Measurements from ENCODE around the gene ZNF362.

Gene ZNF362

GRCh38 chr1:33248244-33248643 is 8.0 kb upstream of the ZNF362 start:
- Histone ChIP-seq H3K4me1 (ENCODE audit: control insufficient read depth, insufficient read depth, low read length) (no peaks in the 10 kb centered on the region), H3K27ac (ENCODE audit: low read depth, low read length) (no peak overlapping the region), H3K9ac (ENCODE audit: low read length) (no peak overlapping the region), H3K36me3 (ENCODE audit: control insufficient read depth, insufficient read depth, low read length) (no peaks in the 10 kb centered on the region), H3K4me3 (ENCODE audit: low read length) (no peak overlapping the region), H3K27me3 (ENCODE audit: control insufficient read depth, insufficient read depth, low read length) (no peaks in the 10 kb centered on the region)

- no peaks in the 10 kb centered on the region for H3K4me1 ChIP-seq (ENCODE audit: control insufficient read depth, insufficient read depth, low read length)
- no peaks in the 10 kb centered on the region for H3K36me3 ChIP-seq (ENCODE audit: control insufficient read depth, insufficient read depth, low read length)
- H3K4me3 ChIP-seq (ENCODE audit: low read length), result no peak overlapping the region
- no peak overlapping the region for H3K9ac ChIP-seq (ENCODE audit: low read length)
- no peak overlapping the region for H3K27ac ChIP-seq (ENCODE audit: low read depth, low read length)
- no peaks in the 10 kb centered on the region for H3K27me3 ChIP-seq (ENCODE audit: control insufficient read depth, insufficient read depth, low read length)
Measured at GRCh38 chr1:33249422-33249821, 6.9 kb upstream of the ZNF362 start.

GRCh38 chr1:33250217-33250616 is 6.1 kb upstream of the ZNF362 start:
- Histone ChIP-seq H3K9ac (ENCODE audit: low read length) (no peak overlapping the region), H3K27me3 (ENCODE audit: control insufficient read depth, insufficient read depth, low read length) (no peaks in the 10 kb centered on the region), H3K27ac (ENCODE audit: low read depth, low read length) (no peak overlapping the region), H3K4me3 (ENCODE audit: low read length) (no peak overlapping the region), H3K4me1 (ENCODE audit: control insufficient read depth, insufficient read depth, low read length) (no peaks in the 10 kb centered on the region), H3K36me3 (ENCODE audit: control insufficient read depth, insufficient read depth, low read length) (no peaks in the 10 kb centered on the region)

- Histone ChIP-seq H3K4me1 (ENCODE audit: control insufficient read depth, insufficient read depth, low read length) (no peaks in the 10 kb centered on the region), H3K27me3 (ENCODE audit: control insufficient read depth, insufficient read depth, low read length) (no peaks in the 10 kb centered on the region), H3K9ac (ENCODE audit: low read length) (no peak overlapping the region), H3K36me3 (ENCODE audit: control insufficient read depth, insufficient read depth, low read length) (no peaks in the 10 kb centered on the region), H3K4me3 (ENCODE audit: low read length) (no peak overlapping the region), H3K27ac (ENCODE audit: low read depth, low read length) (no peak overlapping the region)
Measured at GRCh38 chr1:33250724-33251123, 5.6 kb upstream of the ZNF362 start.

- Histone ChIP-seq H3K4me1 (ENCODE audit: control insufficient read depth, insufficient read depth, low read length) (peaks cover 8% of the 10 kb centered on the region), H3K9ac (ENCODE audit: low read length) (no peak overlapping the region), H3K36me3 (ENCODE audit: control insufficient read depth, insufficient read depth, low read length) (no peaks in the 10 kb centered on the region), H3K4me3 (ENCODE audit: low read length) (no peak overlapping the region), H3K27me3 (ENCODE audit: control insufficient read depth, insufficient read depth, low read length) (no peaks in the 10 kb centered on the region), H3K27ac (ENCODE audit: low read depth, low read length) (no peak overlapping the region)
Measured at GRCh38 chr1:33254491-33254890, 1.8 kb upstream of the ZNF362 start.

GRCh38 chr1:33255347-33256220 is 708 bp upstream of the ZNF362 start:
- peak overlapping the region; percentile 90 for H3K27ac ChIP-seq (ENCODE audit: low read depth, low read length)
- H3K36me3 ChIP-seq (ENCODE audit: control insufficient read depth, insufficient read depth, low read length), result no peaks in the 10 kb centered on the region
- H3K9ac ChIP-seq (ENCODE audit: low read length), result no peak overlapping the region

GRCh38 chr1:33256221-33256470 is 146 bp upstream of the ZNF362 start:
- H3K9ac ChIP-seq (ENCODE audit: low read length), result no peak overlapping the region
- no peaks in the 10 kb centered on the region for H3K27me3 ChIP-seq (ENCODE audit: control insufficient read depth, insufficient read depth, low read length)
- H3K27ac ChIP-seq (ENCODE audit: low read depth, low read length), result no peak overlapping the region
- peaks cover 8% of the 10 kb centered on the region for H3K4me1 ChIP-seq (ENCODE audit: control insufficient read depth, insufficient read depth, low read length)
- H3K4me3 ChIP-seq (ENCODE audit: low read length), result no peak overlapping the region
- no peaks in the 10 kb centered on the region for H3K36me3 ChIP-seq (ENCODE audit: control insufficient read depth, insufficient read depth, low read length)

More at GRCh38 chr1:33255347-33256220, 708 bp upstream of the ZNF362 start:
- Histone ChIP-seq H3K27me3 (ENCODE audit: control insufficient read depth, insufficient read depth, low read length) (no peaks in the 10 kb centered on the region), H3K4me1 (ENCODE audit: control insufficient read depth, insufficient read depth, low read length) (peaks cover 8% of the 10 kb centered on the region), H3K4me3 (ENCODE audit: low read length) (peak overlapping the region; percentile 46)

GRCh38 chr1:33257207-33257771 is 997 bp downstream of the ZNF362 start:
- peak overlapping the region; percentile 66 for H3K4me3 ChIP-seq (ENCODE audit: low read length)
- peak overlapping the region; percentile 36 for H3K9ac ChIP-seq (ENCODE audit: low read length)
- no peaks in the 10 kb centered on the region for H3K36me3 ChIP-seq (ENCODE audit: control insufficient read depth, insufficient read depth, low read length)
- no peaks in the 10 kb centered on the region for H3K27me3 ChIP-seq (ENCODE audit: control insufficient read depth, insufficient read depth, low read length)
- peak overlapping the region; percentile 75 for H3K27ac ChIP-seq (ENCODE audit: low read depth, low read length)
- peaks cover 8% of the 10 kb centered on the region for H3K4me1 ChIP-seq (ENCODE audit: control insufficient read depth, insufficient read depth, low read length)

GRCh38 chr1:33257772-33258712 is 1.8 kb downstream of the ZNF362 start:
- no peaks in the 10 kb centered on the region for H3K36me3 ChIP-seq (ENCODE audit: control insufficient read depth, insufficient read depth, low read length)
- peak overlapping the region; percentile 75 for H3K27ac ChIP-seq (ENCODE audit: low read depth, low read length)
- H3K4me3 ChIP-seq (ENCODE audit: low read length), result peak overlapping the region; percentile 66
- no peak overlapping the region for H3K9ac ChIP-seq (ENCODE audit: low read length)
- peaks cover 8% of the 10 kb centered on the region for H3K4me1 ChIP-seq (ENCODE audit: control insufficient read depth, insufficient read depth, low read length)
- no peaks in the 10 kb centered on the region for H3K27me3 ChIP-seq (ENCODE audit: control insufficient read depth, insufficient read depth, low read length)

GRCh38 chr1:33258788-33259274 is 2.5 kb downstream of the ZNF362 start:
- no peak overlapping the region for H3K9ac ChIP-seq (ENCODE audit: low read length)
- H3K4me3 ChIP-seq (ENCODE audit: low read length), result no peak overlapping the region
- no peak overlapping the region for H3K27ac ChIP-seq (ENCODE audit: low read depth, low read length)
- H3K27me3 ChIP-seq (ENCODE audit: control insufficient read depth, insufficient read depth, low read length), result no peaks in the 10 kb centered on the region
- H3K36me3 ChIP-seq (ENCODE audit: control insufficient read depth, insufficient read depth, low read length), result no peaks in the 10 kb centered on the region
- H3K4me1 ChIP-seq (ENCODE audit: control insufficient read depth, insufficient read depth, low read length), result peaks cover 9% of the 10 kb centered on the region

GRCh38 chr1:33259879-33260278 is 3.6 kb downstream of the ZNF362 start:
- H3K27ac ChIP-seq (ENCODE audit: low read depth, low read length), result no peak overlapping the region
- no peaks in the 10 kb centered on the region for H3K27me3 ChIP-seq (ENCODE audit: control insufficient read depth, insufficient read depth, low read length)
- H3K36me3 ChIP-seq (ENCODE audit: control insufficient read depth, insufficient read depth, low read length), result no peaks in the 10 kb centered on the region
- H3K4me1 ChIP-seq (ENCODE audit: control insufficient read depth, insufficient read depth, low read length), result peaks cover 11% of the 10 kb centered on the region
- no peak overlapping the region for H3K4me3 ChIP-seq (ENCODE audit: low read length)
- no peak overlapping the region for H3K9ac ChIP-seq (ENCODE audit: low read length)

- H3K4me1 ChIP-seq (ENCODE audit: control insufficient read depth, insufficient read depth, low read length), result peaks cover 11% of the 10 kb centered on the region
- no peak overlapping the region for H3K27ac ChIP-seq (ENCODE audit: low read depth, low read length)
- H3K27me3 ChIP-seq (ENCODE audit: control insufficient read depth, insufficient read depth, low read length), result no peaks in the 10 kb centered on the region
- H3K4me3 ChIP-seq (ENCODE audit: low read length), result no peak overlapping the region
- H3K36me3 ChIP-seq (ENCODE audit: control insufficient read depth, insufficient read depth, low read length), result no peaks in the 10 kb centered on the region
- no peak overlapping the region for H3K9ac ChIP-seq (ENCODE audit: low read length)
Measured at GRCh38 chr1:33260439-33260838, 4.1 kb downstream of the ZNF362 start.
